GM23248 (cell line): Measurements from ENCODE around the gene INSRR. TPM values are rescaled to one million over a fixed set of nuclear protein-coding genes. Genes with fewer than 3 reads are reported as not detected.

ENCODE experiments used
- DNase-seq: peaks from one replicate; pipeline ENCODE4 v3.0.0-alpha.2; 2015
- H2AFZ ChIP-seq: fragments of 200-600 bp; sonication (generic); 2 replicates; pipeline ENCODE4 v1.6.1; 2016; ENCODE audit warnings: antibody characterized with exemption
- H3F3A ChIP-seq: fragments of 200-600 bp; sonication (generic); 2 replicates; pipeline ENCODE4 v1.6.1; 2016; ENCODE audit warnings: mild to moderate bottlenecking, antibody characterized with exemption, mixed run types; ENCODE audit not compliant: insufficient read depth
- H3K27ac ChIP-seq: fragments of 200-600 bp; sonication (generic); 2 replicates; pipeline ENCODE4 v1.5.1; 2016; ENCODE audit warnings: mild to moderate bottlenecking
- H3K27me3 ChIP-seq: fragments of 200-600 bp; sonication (generic); replicated peaks from 2 replicates; pipeline ENCODE4 v1.6.1; 2016; ENCODE audit warnings: mild to moderate bottlenecking; ENCODE audit not compliant: insufficient read depth
- H3K36me3 ChIP-seq: fragments of 200-600 bp; sonication (generic); 2 replicates; pipeline ENCODE4 v1.6.1; 2016; ENCODE audit warnings: low read depth, mild to moderate bottlenecking
- H3K4me1 ChIP-seq: fragments of 200-600 bp; sonication (generic); 2 replicates; pipeline ENCODE4 v1.6.1; 2016; ENCODE audit warnings: mild to moderate bottlenecking; ENCODE audit not compliant: insufficient read depth
- H3K4me2 ChIP-seq: fragments of 200-600 bp; sonication (generic); one replicate; pipeline ENCODE4 v1.6.1; 2016; ENCODE audit warnings: mild to moderate bottlenecking; ENCODE audit not compliant: unreplicated experiment
- H3K4me3 ChIP-seq: fragments of 200-600 bp; sonication (generic); 2 replicates; pipeline ENCODE4 v1.5.1; 2016; ENCODE audit warnings: mild to moderate bottlenecking
- H3K79me2 ChIP-seq: fragments of 200-600 bp; sonication (generic); 2 replicates; pipeline ENCODE4 v1.6.1; 2016; ENCODE audit warnings: mild to moderate bottlenecking; ENCODE audit not compliant: insufficient read depth
- H3K9ac ChIP-seq: fragments of 200-600 bp; sonication (generic); 2 replicates; pipeline ENCODE4 v1.6.1; 2016; ENCODE audit warnings: mild to moderate bottlenecking
- H3K9me2 ChIP-seq: fragments of 200-600 bp; sonication (generic); 2 replicates; pipeline ENCODE4 v1.6.1; 2016; ENCODE audit warnings: mixed run types, mild to moderate bottlenecking, moderate library complexity; ENCODE audit not compliant: insufficient read depth
- H3K9me3 ChIP-seq: fragments of 200-600 bp; sonication (generic); one replicate; pipeline ENCODE4 v1.6.1; 2017; ENCODE audit warnings: low read depth
- H4K20me1 ChIP-seq: fragments of 200-600 bp; sonication (generic); 2 replicates; pipeline ENCODE4 v1.6.0; 2016; ENCODE audit not compliant: insufficient read depth
- EZH2 ChIP-seq: fragments of 200-600 bp; sonication (generic); IDR thresholded peaks from 2 replicates; pipeline ENCODE4 v1.6.1; 2018; ENCODE audit warnings: antibody characterized with exemption, mild to moderate bottlenecking; ENCODE audit not compliant: insufficient read depth, poor library complexity, severe bottlenecking
- EZH2phosphoT487 ChIP-seq: fragments of 200-600 bp; sonication (generic); IDR thresholded peaks from 2 replicates; pipeline ENCODE4 v1.6.1; 2018; ENCODE audit warnings: antibody characterized with exemption, moderate library complexity, mild to moderate bottlenecking, low read depth; ENCODE audit not compliant: insufficient read depth
- whole genome bisulfite sequencing, 2 experiments: methylation state at CpG; one replicate each; pipeline ENCODE4 v1.1.6; 2015 to 2017; ENCODE audit warnings: low lambda C conversion rate in 2 of 2, low coverage in 1 of 2; ENCODE audit errors: missing lambda C conversion rate in 2 of 2; 5-methylcytosine and 5-hydroxymethylcytosine counted together
- in situ Hi-C: fragments of 300-500 bp; cut with MboI; formaldehyde crosslinking; loops from 2 replicates; pipeline ENCODE4 v1.15.0; 2020
- polyA plus RNA-seq: library from polyadenylated mRNA; unstranded; fragments of >200 nt; fragmentation: Nextera tagmentation; extraction: Ambion mirVana; gene quantifications from 2 replicates; pipeline ENCODE4 v1.2.1, GENCODE V29; 2016
- total RNA-seq: library from RNA; depleted of rRNA; stranded (reverse); fragments of >200 nt; shearing (Covaris generic); gene quantifications from 2 replicates; pipeline ENCODE4 v1.2.3, GENCODE V29; 2014

INSRR gene
- total and polyA plus RNA-seq, 2 experiments from 2014 or later, result 0.09 TPM; not detected in 1

DNA sequence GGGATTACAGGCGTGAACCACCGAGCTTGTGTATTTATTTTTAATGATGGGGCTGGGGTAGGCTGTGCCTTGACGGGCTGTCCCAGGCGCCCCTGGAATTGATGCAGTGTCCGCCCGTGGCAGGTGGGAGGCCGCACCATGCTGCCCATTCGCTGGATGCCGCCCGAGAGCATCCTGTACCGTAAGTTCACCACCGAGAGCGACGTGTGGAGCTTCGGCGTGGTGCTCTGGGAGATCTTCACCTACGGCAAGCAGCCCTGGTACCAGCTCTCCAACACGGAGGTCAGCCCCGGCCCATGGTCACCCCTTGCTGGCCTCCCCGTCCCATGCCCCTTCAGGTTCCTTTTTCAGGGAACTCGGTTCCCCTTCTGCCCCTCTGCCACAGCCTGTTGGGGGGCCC lies 21.0 kb upstream of the INSRR start:
- no peaks in the 10 kb centered on the region for H3K9me2 ChIP-seq
- H3K27ac ChIP-seq, result no peak overlapping the region
- no peaks in the 10 kb centered on the region for H3K4me1 ChIP-seq
- TF ChIP-seq EZH2 (no peak), EZH2phosphoT487 (no peak)
- peaks cover 19% of the 10 kb centered on the region; the same call in 1 of the 2 replicates for H3K27me3 ChIP-seq
- no peak overlapping the region for H3K4me2 ChIP-seq
- no peaks in the 10 kb centered on the region for H3K9me3 ChIP-seq
- no peak overlapping the region for H3K9ac ChIP-seq
- no peaks in the 10 kb centered on the region for H4K20me1 ChIP-seq
- H3K79me2 ChIP-seq, result no peaks in the 10 kb centered on the region
- H3F3A ChIP-seq, result no peaks in the 10 kb centered on the region
- in situ Hi-C loops, result loop anchor here (10.0 kb wide), 1 partner anchor 85 kb away; no protein-coding TSS in a partner anchor
- H2AFZ ChIP-seq, result no peak overlapping the region
- H3K4me3 ChIP-seq, result no peak overlapping the region
- DNase-seq, result no peak
- WGBS, 2 experiments, result 68 to 73% methylated on average over 19 to 21 of the region's 21 CpGs
- H3K36me3 ChIP-seq, result no peaks in the 10 kb centered on the region

- no peaks in the 10 kb centered on the region for H3K79me2 ChIP-seq
- no peak overlapping the region for H3K4me2 ChIP-seq
- no peaks in the 10 kb centered on the region for H4K20me1 ChIP-seq
- no peaks in the 10 kb centered on the region for H3K9me3 ChIP-seq
- no peak overlapping the region for H3K9ac ChIP-seq
- no peaks in the 10 kb centered on the region for H3F3A ChIP-seq
- in situ Hi-C loops, result no loop called here
- no peak overlapping the region for H2AFZ ChIP-seq
- no peaks in the 10 kb centered on the region for H3K4me1 ChIP-seq
- DNase-seq, result peak; percentile 23
- 78% methylated on average over 5 of the region's 5 CpGs for WGBS, 2 experiments
- H3K9me2 ChIP-seq, result no peaks in the 10 kb centered on the region
- H3K27ac ChIP-seq, result no peak overlapping the region
- no peaks in the 10 kb centered on the region for H3K36me3 ChIP-seq
- no peak for TF ChIP-seq EZH2phosphoT487
- H3K4me3 ChIP-seq, result no peak overlapping the region
- peaks cover 19% of the 10 kb centered on the region; the same call in 1 of the 2 replicates for H3K27me3 ChIP-seq
Observed at GRCh38 chr1:156877433-156878170, 18.7 kb upstream of the INSRR start.

- TF ChIP-seq EZH2phosphoT487 (no peak), EZH2 (no peak)
- no peak overlapping the region for H3K4me3 ChIP-seq
- 0 out of 2 replicates have a peak, but pooled peaks cover 2% of the 10 kb centered on the region for H3K4me1 ChIP-seq
- H3K36me3 ChIP-seq, result no peaks in the 10 kb centered on the region
- peaks cover 2% of the 10 kb centered on the region for H3F3A ChIP-seq
- no peaks in the 10 kb centered on the region for H4K20me1 ChIP-seq
- H3K9ac ChIP-seq, result no peak overlapping the region
- WGBS, 2 experiments, result 34% methylated on average over 14 to 19 of the region's 21 CpGs
- no peak overlapping the region for H3K27ac ChIP-seq
- no peak overlapping the region for H3K4me2 ChIP-seq
- in situ Hi-C loops, result no loop called here
- H3K79me2 ChIP-seq, result no peaks in the 10 kb centered on the region
- H2AFZ ChIP-seq, result no peak overlapping the region
- DNase-seq, result peak; percentile 34
- peaks cover 12% of the 10 kb centered on the region; the same call in 1 of the 2 replicates for H3K27me3 ChIP-seq
- H3K9me2 ChIP-seq, result no peaks in the 10 kb centered on the region
- no peaks in the 10 kb centered on the region for H3K9me3 ChIP-seq
Observed at GRCh38 chr1:156876281-156876680, 17.4 kb upstream of the INSRR start.

DNA sequence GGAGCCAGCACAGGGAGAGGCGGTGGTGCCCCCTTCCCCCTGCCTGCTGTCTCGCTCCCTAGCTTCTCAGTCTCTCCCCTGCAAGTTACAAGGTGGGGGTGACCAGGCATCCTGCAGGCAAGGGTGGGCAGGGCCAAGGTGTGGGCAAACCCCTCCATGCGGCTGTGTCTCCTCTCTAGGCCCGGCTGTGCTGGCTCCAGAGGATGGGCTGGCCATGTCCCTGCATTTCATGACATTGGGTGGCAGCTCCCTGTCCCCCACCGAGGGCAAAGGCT lies 16.4 kb upstream of the INSRR start:
- Histone ChIP-seq H3K9ac (no peak overlapping the region), H3K4me1 (peaks cover 10% of the 10 kb centered on the region), H3K36me3 (no peaks in the 10 kb centered on the region), H3K4me2 (no peak overlapping the region), H3F3A (peaks cover 12% of the 10 kb centered on the region), H3K4me3 (no peak overlapping the region), H3K27me3 (0 out of 2 replicates have a peak, but pooled peaks cover 5% of the 10 kb centered on the region), H3K9me2 (no peaks in the 10 kb centered on the region), H3K79me2 (no peaks in the 10 kb centered on the region), H3K27ac (no peak overlapping the region), H3K9me3 (no peaks in the 10 kb centered on the region), H4K20me1 (no peaks in the 10 kb centered on the region), H2AFZ (no peak overlapping the region)
- no peak for DNase-seq
- WGBS, 2 experiments, result 58 to 59% methylated on average over 4 to 5 of the region's 5 CpGs
- TF ChIP-seq EZH2phosphoT487, result no peak
- in situ Hi-C loops, result no loop called here
